Measurements from ENCODE around the gene SIRPA.

Gene SIRPA

DNA sequence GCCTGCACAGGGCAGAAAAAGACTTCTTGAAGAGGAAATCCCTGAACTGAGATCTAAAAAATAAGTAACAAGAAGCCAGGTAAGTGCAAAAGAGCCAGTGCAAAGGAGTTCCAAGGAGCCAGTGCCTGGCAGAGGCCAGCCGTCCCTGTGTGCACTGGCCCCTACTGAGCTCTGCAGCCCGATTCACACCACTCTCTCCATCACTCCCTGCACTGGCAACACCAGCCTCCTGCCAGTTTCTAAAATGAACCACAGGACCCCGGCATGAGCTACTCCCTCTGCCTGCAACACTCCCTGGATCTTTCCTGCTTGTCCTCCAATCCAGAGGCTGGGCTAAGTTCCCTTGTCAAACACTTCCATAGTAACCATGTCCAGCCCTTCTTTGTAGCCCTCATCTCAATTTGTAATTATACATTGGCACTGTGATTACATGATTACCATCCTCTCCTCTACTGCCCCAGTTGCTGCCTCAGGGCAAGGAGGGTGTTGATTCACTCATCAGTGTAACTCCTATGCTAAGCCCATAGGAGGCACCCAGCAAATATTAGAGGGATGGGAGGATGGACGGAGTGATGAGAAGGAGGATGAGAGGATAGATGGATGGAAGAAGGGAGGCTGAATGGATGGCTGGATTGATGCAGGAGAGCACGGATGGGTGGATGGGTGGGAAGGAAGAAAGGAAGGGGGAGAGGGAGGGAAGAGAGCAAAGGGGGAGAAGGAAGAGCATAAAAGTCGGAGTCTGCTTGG, 49.3 kb downstream of the SIRPA start:
- peak overlapping the region; percentile 69 for H3K27ac ChIP-seq
- ChIA-PET POLR2A (ENCODE audit: low non-redundant PET) (interaction anchor here (1.0 kb wide), 1 partner anchor 10 kb away, joined by 3 read pairs; no protein-coding TSS in a partner anchor), CTCF (no interaction called here)
- no peak for DNase-seq (ENCODE audit: low spot score)
- no peak for TF ChIP-seq CTCF (conservative IDR thresholded peaks at IDR 0.05; ENCODE audit: low read depth)

- POLR2A ChIA-PET (ENCODE audit: low non-redundant PET): no interaction called here
- CTCF ChIA-PET: no interaction called here
- H3K27ac ChIP-seq: peak overlapping the region; percentile 69
- no peak for DNase-seq (ENCODE audit: low spot score)
- TF ChIP-seq CTCF (conservative IDR thresholded peaks at IDR 0.05; ENCODE audit: low read depth): no peak
These were observed 50.0 kb downstream of the SIRPA start for GRCh38 chr20:1945134-1945618.

GRCh38 chr20:1945660-1946059, 50.5 kb downstream of the SIRPA start:
- CTCF ChIA-PET: no interaction called here
- peak overlapping the region; percentile 69 for H3K27ac ChIP-seq

DNA sequence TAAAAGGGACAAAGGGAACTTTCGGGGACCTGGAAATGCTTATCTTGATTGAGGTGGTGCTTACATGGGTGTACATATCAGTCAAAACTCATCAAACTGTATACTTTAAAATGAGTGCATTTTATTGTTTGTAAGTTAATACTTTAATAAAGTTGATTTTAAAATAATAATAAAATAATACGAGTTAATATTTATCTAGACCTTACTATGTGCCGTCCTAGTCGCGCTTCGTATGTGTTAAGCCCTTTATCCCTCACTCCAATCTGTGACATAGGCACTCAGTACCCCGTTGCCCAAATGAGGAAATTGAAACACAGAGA, 51.2 kb downstream of the SIRPA start:
- H3K27ac ChIP-seq: no peak overlapping the region
- no peak for DNase-seq (ENCODE audit: low spot score)
- ChIA-PET POLR2A (ENCODE audit: low non-redundant PET) (no interaction called here), CTCF (interaction anchor here (0.8 kb wide), 1 partner anchor 762 kb away, joined by 3 read pairs; the partner anchor contains the start of gene TMEM74B)
- no peak for TF ChIP-seq CTCF (conservative IDR thresholded peaks at IDR 0.05; ENCODE audit: low read depth)

More at GRCh38 chr20:1945660-1946059, 50.5 kb downstream of the SIRPA start:
- no peak for DNase-seq (ENCODE audit: low spot score)
- POLR2A ChIA-PET (ENCODE audit: low non-redundant PET): no interaction called here
- no peak for TF ChIP-seq CTCF (conservative IDR thresholded peaks at IDR 0.05; ENCODE audit: low read depth)

DNA sequence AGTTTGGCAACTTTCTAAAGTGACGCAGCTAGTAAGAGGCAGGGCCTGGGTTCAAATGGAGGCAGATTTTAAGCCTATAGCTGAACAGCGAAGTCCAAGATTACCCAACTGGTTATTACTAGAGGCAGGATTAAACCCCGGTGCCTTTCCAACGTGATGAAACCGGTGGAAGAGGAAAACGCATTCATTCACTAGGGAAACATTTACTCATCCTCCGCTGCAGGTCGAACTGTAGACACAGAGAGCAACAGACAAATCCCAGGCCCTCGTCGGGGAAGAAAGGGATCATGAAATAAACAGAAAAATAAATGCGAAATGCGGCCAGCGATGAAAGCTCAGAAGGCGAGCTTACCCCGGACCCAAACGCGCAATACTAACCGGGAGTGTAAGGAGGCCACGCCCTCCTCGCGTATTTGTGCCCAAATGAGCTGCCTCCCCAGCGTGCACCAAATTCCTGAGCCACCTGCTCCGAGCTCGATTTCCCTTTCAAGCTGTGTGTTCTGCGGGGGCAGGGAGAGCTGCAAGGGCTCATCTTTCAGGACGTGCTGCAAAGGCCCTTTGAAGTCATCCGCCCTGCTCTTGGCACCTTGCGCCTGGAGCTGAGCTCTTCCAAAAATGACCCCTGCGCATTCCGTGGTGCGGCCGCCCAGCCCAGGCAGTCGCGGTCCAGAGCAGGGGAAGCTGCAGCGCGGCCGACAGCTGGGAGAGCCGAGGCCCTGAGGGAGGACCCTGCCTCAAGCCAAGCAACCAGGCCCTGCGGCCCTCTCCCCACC, 51.7 kb downstream of the SIRPA start:
- H3K27ac ChIP-seq: peak overlapping the region; percentile 40
- peak; percentile 28 for DNase-seq (ENCODE audit: low spot score)
- POLR2A ChIA-PET (ENCODE audit: low non-redundant PET): no interaction called here
- no peak for TF ChIP-seq CTCF (conservative IDR thresholded peaks at IDR 0.05; ENCODE audit: low read depth)
- CTCF ChIA-PET: interaction anchor here (0.6 to 0.8 kb wide), 2 partner anchors 228 to 762 kb away, joined by 3 to 5 read pairs; partner anchors contain the start of gene TMEM74B

DNA sequence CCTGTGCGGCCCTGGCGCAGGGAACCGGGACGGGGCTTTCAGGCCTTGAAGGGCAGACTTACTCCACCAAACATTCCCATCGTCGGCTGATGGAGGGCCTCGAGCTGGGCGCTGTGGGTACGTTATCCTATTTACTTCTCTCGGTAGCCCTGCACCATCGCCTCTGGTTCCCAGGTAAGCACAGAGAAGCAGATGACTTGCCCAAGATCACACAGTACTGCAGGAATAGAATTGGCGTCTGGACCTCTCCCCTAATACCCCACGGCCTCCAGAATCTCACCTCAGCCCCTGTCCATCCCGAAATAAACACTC, 52.3 kb downstream of the SIRPA start:
- TF ChIP-seq CTCF (conservative IDR thresholded peaks at IDR 0.05; ENCODE audit: low read depth): no peak

More for the DNA sequence above, 52.3 kb downstream of the SIRPA start:
- ChIA-PET POLR2A (ENCODE audit: low non-redundant PET) (no interaction called here), CTCF (no interaction called here)
- DNase-seq (ENCODE audit: low spot score): no peak
- no peak overlapping the region; the same call in 1 of the 2 replicates for H3K27ac ChIP-seq

Data from RWPE1 (cell line).